GM10248 (cell line): ENCODE data around the gene MAP3K9.

Experiments
- CTCF ChIA-PET: fragments of 300-600 bp; sonication (Branson Sonifier 250); formaldehyde crosslinking; extraction: SDS; loops from one replicate; lab custom pipeline; 2021; ENCODE audit warnings: antibody characterized with exemption; lab: Yijun Ruan, JAX
- POLR2A ChIA-PET: fragments of 350-650 bp; sonication (Branson Sonifier 250); formaldehyde crosslinking; extraction: SDS; loops from one replicate; lab custom pipeline; 2020; ENCODE audit warnings: antibody characterized with exemption; lab: Yijun Ruan, JAX
- DNase-seq: peaks from one replicate; pipeline ENCODE4 v3.0.0; 2012; ENCODE audit errors: extremely low spot score
- CTCF ChIP-seq: IDR thresholded peaks from 2 replicates; pipeline ENCODE4 v1.5.1; 2012; ENCODE audit warnings: mild to moderate bottlenecking, low read depth; ENCODE audit errors: extremely low read depth, missing control alignments, control extremely low read depth

Gene MAP3K9

GRCh38 chr14:70789961-70790360, 19.4 kb downstream of the MAP3K9 start:
- ChIA-PET CTCF (interaction anchor here (0.7 to 1.3 kb wide), 2 partner anchors 11 to 18 kb away, joined by 3 read pairs; no protein-coding TSS in a partner anchor), POLR2A (no interaction called here)
- DNase-seq, result no peak
- TF ChIP-seq CTCF, result no peak

GRCh38 chr14:70789361-70789760, 20.0 kb downstream of the MAP3K9 start:
- CTCF ChIA-PET, result interaction anchor here (0.7 to 1.3 kb wide), 3 partner anchors 10 to 19 kb away, joined by 3 read pairs; no protein-coding TSS in a partner anchor
- DNase-seq, result no peak
- TF ChIP-seq CTCF, result no peak
- POLR2A ChIA-PET, result no interaction called here

GRCh38 chr14:70788898-70789297, 20.4 kb downstream of the MAP3K9 start:
- no peak for TF ChIP-seq CTCF
- DNase-seq, result no peak
- ChIA-PET POLR2A (no interaction called here), CTCF (interaction anchor here (0.7 to 1.3 kb wide), 3 partner anchors 11 to 19 kb away, joined by 3 read pairs; no protein-coding TSS in a partner anchor)

- no peak for TF ChIP-seq CTCF
- DNase-seq, result no peak
- CTCF ChIA-PET, result no interaction called here
- POLR2A ChIA-PET, result no interaction called here
Observed at GRCh38 chr14:70785556-70785955, 23.8 kb downstream of the MAP3K9 start.

- ChIA-PET CTCF (interaction anchor here (0.7 to 1.5 kb wide), 2 partner anchors 32 to 37 kb away, joined by 3 read pairs; no protein-coding TSS in a partner anchor), POLR2A (no interaction called here)
- TF ChIP-seq CTCF, result no peak
- no peak for DNase-seq
Observed at GRCh38 chr14:70784886-70785285, 24.4 kb downstream of the MAP3K9 start.

GRCh38 chr14:70782361-70782760, 27.0 kb downstream of the MAP3K9 start:
- CTCF ChIA-PET, result interaction anchor here (1.0 to 2.3 kb wide), 2 partner anchors 9 to 35 kb away, joined by 3 to 10 read pairs; no protein-coding TSS in a partner anchor
- DNase-seq, result no peak
- TF ChIP-seq CTCF, result no peak
- POLR2A ChIA-PET, result interaction anchor here (0.6 kb wide), 1 partner anchor 13 kb away, joined by 3 read pairs; no protein-coding TSS in a partner anchor
